NCI-H748 (cell line): Measurements from ENCODE around the gene SP3.

Experiments
- DNase-seq: peaks from one replicate; lab custom pipeline; 2025; ENCODE audit not compliant: unreplicated experiment; lab: John Stamatoyannopoulos, UW

Gene SP3

GRCh38 chr2:173968551-173968950 is 3.4 kb upstream of the SP3 start:
- no peak for DNase-seq

GRCh38 chr2:173966274-173967098 is 1.3 kb upstream of the SP3 start:
- no peak for DNase-seq

GRCh38 chr2:173964565-173965371 is 405 bp downstream of the SP3 start:
- peak; percentile 89 for DNase-seq

GRCh38 chr2:173963817-173964564 is 1.2 kb downstream of the SP3 start:
- DNase-seq, result peak; percentile 95

- peak; percentile 79 for DNase-seq
Observed at GRCh38 chr2:173963323-173963816, 1.8 kb downstream of the SP3 start.

GRCh38 chr2:173962583-173963110 is 2.5 kb downstream of the SP3 start:
- no peak for DNase-seq

- DNase-seq, result peak; percentile 8
Observed at GRCh38 chr2:173962031-173962430, 3.1 kb downstream of the SP3 start.

GRCh38 chr2:173961346-173961705 is 3.8 kb downstream of the SP3 start:
- DNase-seq, result no peak

GRCh38 chr2:173959909-173960308 is 5.3 kb downstream of the SP3 start:
- DNase-seq, result no peak

- no peak for DNase-seq
Observed at GRCh38 chr2:173959358-173959884, 5.8 kb downstream of the SP3 start.

- DNase-seq, result no peak
Observed at GRCh38 chr2:173958198-173958846, 6.9 kb downstream of the SP3 start.

- no peak for DNase-seq
Observed at GRCh38 chr2:173957517-173957916, 7.7 kb downstream of the SP3 start.

- no peak for DNase-seq
Observed at GRCh38 chr2:173956454-173956853, 8.7 kb downstream of the SP3 start.

GRCh38 chr2:173955867-173956266 is 9.3 kb downstream of the SP3 start:
- no peak for DNase-seq

GRCh38 chr2:173955004-173955403 is 10.2 kb downstream of the SP3 start:
- no peak for DNase-seq

- no peak for DNase-seq
Observed at GRCh38 chr2:173953047-173953424, 12.1 kb downstream of the SP3 start.

- no peak for DNase-seq
Observed at GRCh38 chr2:173952267-173953046, 12.7 kb downstream of the SP3 start.

GRCh38 chr2:173948842-173949241 is 16.3 kb downstream of the SP3 start:
- no peak for DNase-seq

- no peak for DNase-seq
Observed at GRCh38 chr2:173948198-173948597, 17.0 kb downstream of the SP3 start.

GRCh38 chr2:173947131-173947530 is 18.0 kb downstream of the SP3 start:
- DNase-seq, result no peak
